ENCODE measurements around the gene LDLRAD4. TPM values are rescaled to one million over a fixed set of nuclear protein-coding genes. Genes with fewer than 3 reads are reported as not detected.
"Not testable (repeated sequence)": the region's sequence is repeated elsewhere in the genome, so short reads cannot be mapped to it uniquely, and the experiment has no call there.

LDLRAD4 gene
- total RNA-seq, 1 experiment from 2014 or later, result 204 TPM

- Histone ChIP-seq H3K27me3 (ENCODE audit: low read length) (no peaks in the 10 kb centered on the region), H3K9me2 (replicated peaks; ENCODE audit: insufficient read depth, low read length) (no peaks in the 10 kb centered on the region), H3K4me2 (ENCODE audit: low read depth, low read length, poor library complexity, severe bottlenecking) (no peak overlapping the region), H2AFZ (ENCODE audit: low read length) (no peak overlapping the region), H3K9ac (ENCODE audit: low read length) (no peak overlapping the region), H4K20me1 (ENCODE audit: insufficient read depth, low read depth, low read length) (no peaks in the 10 kb centered on the region), H3K79me2 (ENCODE audit: low read length) (peaks cover 67% of the 10 kb centered on the region), H3K9me3 (ENCODE audit: low read length) (no peaks in the 10 kb centered on the region), H3K27ac (ENCODE audit: low read length) (no peak overlapping the region), H3K36me3 (ENCODE audit: insufficient read depth, low read length) (peaks cover 5% of the 10 kb centered on the region; the same call in 1 of the 2 replicates), H3K4me1 (ENCODE audit: low read length) (no peaks in the 10 kb centered on the region), H3K4me3 (ENCODE audit: low read length) (no peak overlapping the region)
- DNase-seq, result peak; percentile 59
Observed at GRCh38 chr18:13672657-13673056, 454.1 kb downstream of the LDLRAD4 start.

GRCh38 chr18:13676471-13676870 lies 457.9 kb downstream of the LDLRAD4 start:
- Histone ChIP-seq H3K27ac (ENCODE audit: low read length) (no peak overlapping the region), H3K9me2 (replicated peaks; ENCODE audit: insufficient read depth, low read length) (no peaks in the 10 kb centered on the region), H3K9ac (ENCODE audit: low read length) (no peak overlapping the region), H4K20me1 (ENCODE audit: insufficient read depth, low read depth, low read length) (0 out of 2 replicates have a peak, but pooled peaks cover 3% of the 10 kb centered on the region), H3K9me3 (ENCODE audit: low read length) (no peaks in the 10 kb centered on the region), H3K4me1 (ENCODE audit: low read length) (peaks cover 29% of the 10 kb centered on the region), H3K27me3 (ENCODE audit: low read length) (no peaks in the 10 kb centered on the region), H3K79me2 (ENCODE audit: low read length) (peaks cover 68% of the 10 kb centered on the region), H3K4me3 (ENCODE audit: low read length) (no peak overlapping the region), H2AFZ (ENCODE audit: low read length) (no peak overlapping the region), H3K36me3 (ENCODE audit: insufficient read depth, low read length) (peaks cover 10% of the 10 kb centered on the region; the same call in 1 of the 2 replicates), H3K4me2 (ENCODE audit: low read depth, low read length, poor library complexity, severe bottlenecking) (no peak overlapping the region)
- no peak for DNase-seq

GRCh38 chr18:13677350-13677749 lies 458.8 kb downstream of the LDLRAD4 start:
- not testable (repeated sequence) for H3K4me3 ChIP-seq (ENCODE audit: low read length); DNase-seq; H2AFZ ChIP-seq (ENCODE audit: low read length); H3K27ac ChIP-seq (ENCODE audit: low read length); H4K20me1 ChIP-seq (ENCODE audit: insufficient read depth, low read depth, low read length); H3K27me3 ChIP-seq (ENCODE audit: low read length); H3K4me2 ChIP-seq (ENCODE audit: low read depth, low read length, poor library complexity, severe bottlenecking); H3K9me3 ChIP-seq (ENCODE audit: low read length); H3K9me2 ChIP-seq (replicated peaks; ENCODE audit: insufficient read depth, low read length); H3K9ac ChIP-seq (ENCODE audit: low read length)
- Histone ChIP-seq H3K79me2 (ENCODE audit: low read length) (peaks cover 68% of the 10 kb centered on the region), H3K36me3 (ENCODE audit: insufficient read depth, low read length) (peaks cover 13% of the 10 kb centered on the region; the same call in 1 of the 2 replicates), H3K4me1 (ENCODE audit: low read length) (peaks cover 34% of the 10 kb centered on the region)

GRCh38 chr18:13680612-13681011 lies 462.1 kb downstream of the LDLRAD4 start:
- H2AFZ ChIP-seq (ENCODE audit: low read length), result no peak overlapping the region
- no peak overlapping the region for H3K4me3 ChIP-seq (ENCODE audit: low read length)
- DNase-seq, result peak; percentile 66
- peaks cover 13% of the 10 kb centered on the region; the same call in 1 of the 2 replicates for H3K36me3 ChIP-seq (ENCODE audit: insufficient read depth, low read length)
- H3K79me2 ChIP-seq (ENCODE audit: low read length), result peaks cover 87% of the 10 kb centered on the region
- no peaks in the 10 kb centered on the region for H3K9me2 ChIP-seq (replicated peaks; ENCODE audit: insufficient read depth, low read length)
- no peak overlapping the region for H3K27ac ChIP-seq (ENCODE audit: low read length)
- no peak overlapping the region for H3K4me2 ChIP-seq (ENCODE audit: low read depth, low read length, poor library complexity, severe bottlenecking)
- H3K9me3 ChIP-seq (ENCODE audit: low read length), result no peaks in the 10 kb centered on the region
- no peak overlapping the region for H3K9ac ChIP-seq (ENCODE audit: low read length)
- H4K20me1 ChIP-seq (ENCODE audit: insufficient read depth, low read depth, low read length), result peaks cover 14% of the 10 kb centered on the region
- H3K4me1 ChIP-seq (ENCODE audit: low read length), result peaks cover 34% of the 10 kb centered on the region
- H3K27me3 ChIP-seq (ENCODE audit: low read length), result no peaks in the 10 kb centered on the region

GRCh38 chr18:13681701-13682100 lies 463.1 kb downstream of the LDLRAD4 start:
- H3K36me3 ChIP-seq (ENCODE audit: insufficient read depth, low read length), result peaks cover 13% of the 10 kb centered on the region; the same call in 1 of the 2 replicates
- no peak overlapping the region for H3K4me2 ChIP-seq (ENCODE audit: low read depth, low read length, poor library complexity, severe bottlenecking)
- peak overlapping the region; percentile 29; the same call in 1 of the 2 replicates for H3K27ac ChIP-seq (ENCODE audit: low read length)
- no peaks in the 10 kb centered on the region for H3K9me3 ChIP-seq (ENCODE audit: low read length)
- H3K79me2 ChIP-seq (ENCODE audit: low read length), result peaks cover 93% of the 10 kb centered on the region
- no peaks in the 10 kb centered on the region for H3K9me2 ChIP-seq (replicated peaks; ENCODE audit: insufficient read depth, low read length)
- peaks cover 34% of the 10 kb centered on the region for H3K4me1 ChIP-seq (ENCODE audit: low read length)
- no peak overlapping the region for H2AFZ ChIP-seq (ENCODE audit: low read length)
- H3K9ac ChIP-seq (ENCODE audit: low read length), result no peak overlapping the region
- no peak for DNase-seq
- peaks cover 22% of the 10 kb centered on the region for H4K20me1 ChIP-seq (ENCODE audit: insufficient read depth, low read depth, low read length)
- H3K4me3 ChIP-seq (ENCODE audit: low read length), result no peak overlapping the region
- no peaks in the 10 kb centered on the region for H3K27me3 ChIP-seq (ENCODE audit: low read length)

- H3K27me3 ChIP-seq (ENCODE audit: low read length), result no peaks in the 10 kb centered on the region
- no peak overlapping the region for H3K9ac ChIP-seq (ENCODE audit: low read length)
- no peak overlapping the region for H3K27ac ChIP-seq (ENCODE audit: low read length)
- peaks cover 13% of the 10 kb centered on the region; the same call in 1 of the 2 replicates for H3K36me3 ChIP-seq (ENCODE audit: insufficient read depth, low read length)
- H4K20me1 ChIP-seq (ENCODE audit: insufficient read depth, low read depth, low read length), result peaks cover 29% of the 10 kb centered on the region
- no peak overlapping the region for H3K4me3 ChIP-seq (ENCODE audit: low read length)
- H3K9me3 ChIP-seq (ENCODE audit: low read length), result no peaks in the 10 kb centered on the region
- peaks cover 96% of the 10 kb centered on the region for H3K79me2 ChIP-seq (ENCODE audit: low read length)
- peaks cover 24% of the 10 kb centered on the region for H3K4me1 ChIP-seq (ENCODE audit: low read length)
- no peaks in the 10 kb centered on the region for H3K9me2 ChIP-seq (replicated peaks; ENCODE audit: insufficient read depth, low read length)
- DNase-seq, result no peak
- no peak overlapping the region for H3K4me2 ChIP-seq (ENCODE audit: low read depth, low read length, poor library complexity, severe bottlenecking)
- no peak overlapping the region for H2AFZ ChIP-seq (ENCODE audit: low read length)
Observed at GRCh38 chr18:13684546-13684945, 466.0 kb downstream of the LDLRAD4 start.

GRCh38 chr18:13688191-13689136 lies 469.9 kb downstream of the LDLRAD4 start:
- H3K27ac ChIP-seq (ENCODE audit: low read length), result no peak overlapping the region
- H3K9me2 ChIP-seq (replicated peaks; ENCODE audit: insufficient read depth, low read length), result no peaks in the 10 kb centered on the region
- no peak overlapping the region for H3K4me2 ChIP-seq (ENCODE audit: low read depth, low read length, poor library complexity, severe bottlenecking)
- H2AFZ ChIP-seq (ENCODE audit: low read length), result no peak overlapping the region
- no peak for DNase-seq
- H3K4me1 ChIP-seq (ENCODE audit: low read length), result no peaks in the 10 kb centered on the region
- no peaks in the 10 kb centered on the region for H3K36me3 ChIP-seq (ENCODE audit: insufficient read depth, low read length)
- H3K79me2 ChIP-seq (ENCODE audit: low read length), result peaks cover 86% of the 10 kb centered on the region
- H3K9ac ChIP-seq (ENCODE audit: low read length), result no peak overlapping the region
- no peaks in the 10 kb centered on the region for H3K27me3 ChIP-seq (ENCODE audit: low read length)
- H4K20me1 ChIP-seq (ENCODE audit: insufficient read depth, low read depth, low read length), result peaks cover 22% of the 10 kb centered on the region
- no peaks in the 10 kb centered on the region for H3K9me3 ChIP-seq (ENCODE audit: low read length)
- H3K4me3 ChIP-seq (ENCODE audit: low read length), result no peak overlapping the region

- not testable (repeated sequence) for H3K4me3 ChIP-seq (ENCODE audit: low read length); H3K4me2 ChIP-seq (ENCODE audit: low read depth, low read length, poor library complexity, severe bottlenecking); H3K9ac ChIP-seq (ENCODE audit: low read length); H3K27me3 ChIP-seq (ENCODE audit: low read length); DNase-seq; H3K36me3 ChIP-seq (ENCODE audit: insufficient read depth, low read length); H2AFZ ChIP-seq (ENCODE audit: low read length); H3K4me1 ChIP-seq (ENCODE audit: low read length); H3K27ac ChIP-seq (ENCODE audit: low read length); H3K9me2 ChIP-seq (replicated peaks; ENCODE audit: insufficient read depth, low read length); H3K9me3 ChIP-seq (ENCODE audit: low read length)
- peaks cover 18% of the 10 kb centered on the region for H4K20me1 ChIP-seq (ENCODE audit: insufficient read depth, low read depth, low read length)
- peaks cover 78% of the 10 kb centered on the region for H3K79me2 ChIP-seq (ENCODE audit: low read length)
Observed at GRCh38 chr18:13690060-13690459, 471.5 kb downstream of the LDLRAD4 start.

Measured in Karpas-422 (cell line).